Measurements from ENCODE around the gene RAB35. TPM values are rescaled to one million over a fixed set of nuclear protein-coding genes. Genes with fewer than 3 reads are reported as not detected.
A peak's percentile ranks its signal among the peaks of the same experiment; 100 is the strongest.

Gene RAB35
- total RNA-seq, 1 experiment from 2014 or later = 62.0 TPM

DNA sequence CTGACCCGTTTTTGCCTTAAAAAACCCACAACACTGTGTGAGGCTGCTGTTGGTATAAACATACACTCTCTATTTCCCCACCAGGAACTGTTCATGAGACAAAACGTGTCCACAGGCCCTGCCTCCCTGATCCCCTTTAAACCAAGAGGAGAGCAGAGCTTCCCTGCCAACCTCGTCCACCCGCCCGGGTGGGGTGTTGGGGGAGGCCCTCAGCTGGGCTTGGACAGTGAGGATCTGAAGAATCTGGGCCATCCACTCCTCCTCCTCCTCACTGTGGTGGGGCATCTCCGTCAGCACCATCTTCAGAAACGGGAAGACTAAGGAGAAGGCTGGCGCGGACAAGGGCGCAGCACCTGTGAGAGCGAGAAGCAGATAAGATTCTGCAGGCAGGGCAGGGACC is 41.1 kb upstream of the RAB35 start:
- intact Hi-C loops (cut with micrococcal nuclease; ENCODE audit: unreplicated experiment) = no loop called here
- ATAC-seq = no peak
- Histone ChIP-seq H3K9me3 (ENCODE audit: control insufficient read depth, insufficient read depth, low read depth, low read length) (no peaks in the 10 kb centered on the region), H3K27me3 (ENCODE audit: control insufficient read depth, insufficient read depth, low read length) (no peaks in the 10 kb centered on the region), H3K4me1 (ENCODE audit: control insufficient read depth, insufficient read depth, low read length) (no peaks in the 10 kb centered on the region), H3K27ac (ENCODE audit: low read length) (no peak overlapping the region), H3K4me3 (ENCODE audit: low read depth in 2 of 2, low read length in 2 of 2) (no peak overlapping the region), H3K36me3 (ENCODE audit: control insufficient read depth, insufficient read depth, low read length) (peaks cover 36% of the 10 kb centered on the region)
- ChIA-PET POLR2A (no interaction called here), CTCF (no interaction called here)
- DNase-seq (ENCODE audit: low read depth, low spot score) = no peak
- BruUV-seq (replicated peaks) = no TSS peak
- TF ChIP-seq, protein P1, sequence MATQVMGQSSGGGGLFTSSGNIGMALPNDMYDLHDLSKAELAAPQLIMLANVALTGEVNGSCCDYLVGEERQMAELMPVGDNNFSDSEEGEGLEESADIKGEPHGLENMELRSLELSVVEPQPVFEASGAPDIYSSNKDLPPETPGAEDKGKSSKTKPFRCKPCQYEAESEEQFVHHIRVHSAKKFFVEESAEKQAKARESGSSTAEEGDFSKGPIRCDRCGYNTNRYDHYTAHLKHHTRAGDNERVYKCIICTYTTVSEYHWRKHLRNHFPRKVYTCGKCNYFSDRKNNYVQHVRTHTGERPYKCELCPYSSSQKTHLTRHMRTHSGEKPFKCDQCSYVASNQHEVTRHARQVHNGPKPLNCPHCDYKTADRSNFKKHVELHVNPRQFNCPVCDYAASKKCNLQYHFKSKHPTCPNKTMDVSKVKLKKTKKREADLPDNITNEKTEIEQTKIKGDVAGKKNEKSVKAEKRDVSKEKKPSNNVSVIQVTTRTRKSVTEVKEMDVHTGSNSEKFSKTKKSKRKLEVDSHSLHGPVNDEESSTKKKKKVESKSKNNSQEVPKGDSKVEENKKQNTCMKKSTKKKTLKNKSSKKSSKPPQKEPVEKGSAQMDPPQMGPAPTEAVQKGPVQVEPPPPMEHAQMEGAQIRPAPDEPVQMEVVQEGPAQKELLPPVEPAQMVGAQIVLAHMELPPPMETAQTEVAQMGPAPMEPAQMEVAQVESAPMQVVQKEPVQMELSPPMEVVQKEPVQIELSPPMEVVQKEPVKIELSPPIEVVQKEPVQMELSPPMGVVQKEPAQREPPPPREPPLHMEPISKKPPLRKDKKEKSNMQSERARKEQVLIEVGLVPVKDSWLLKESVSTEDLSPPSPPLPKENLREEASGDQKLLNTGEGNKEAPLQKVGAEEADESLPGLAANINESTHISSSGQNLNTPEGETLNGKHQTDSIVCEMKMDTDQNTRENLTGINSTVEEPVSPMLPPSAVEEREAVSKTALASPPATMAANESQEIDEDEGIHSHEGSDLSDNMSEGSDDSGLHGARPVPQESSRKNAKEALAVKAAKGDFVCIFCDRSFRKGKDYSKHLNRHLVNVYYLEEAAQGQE (IDR thresholded peaks at IDR 0.05; ENCODE audit: insufficient read depth in 1 of 2, low read depth in 2 of 2, low read length in 1 of 2) = no peak
- TF ChIP-seq SIN3A (IDR thresholded peaks at IDR 0.05; ENCODE audit: borderline replicate concordance, insufficient read depth, low read depth, low read length) (no peak), TCF7L2 (IDR thresholded peaks at IDR 0.05; ENCODE audit: low read depth, low read length) (no peak), POLR2AphosphoS5 (IDR thresholded peaks at IDR 0.05; ENCODE audit: low read depth, low read length) (no peak)
- TF ChIP-seq, protein P2, sequence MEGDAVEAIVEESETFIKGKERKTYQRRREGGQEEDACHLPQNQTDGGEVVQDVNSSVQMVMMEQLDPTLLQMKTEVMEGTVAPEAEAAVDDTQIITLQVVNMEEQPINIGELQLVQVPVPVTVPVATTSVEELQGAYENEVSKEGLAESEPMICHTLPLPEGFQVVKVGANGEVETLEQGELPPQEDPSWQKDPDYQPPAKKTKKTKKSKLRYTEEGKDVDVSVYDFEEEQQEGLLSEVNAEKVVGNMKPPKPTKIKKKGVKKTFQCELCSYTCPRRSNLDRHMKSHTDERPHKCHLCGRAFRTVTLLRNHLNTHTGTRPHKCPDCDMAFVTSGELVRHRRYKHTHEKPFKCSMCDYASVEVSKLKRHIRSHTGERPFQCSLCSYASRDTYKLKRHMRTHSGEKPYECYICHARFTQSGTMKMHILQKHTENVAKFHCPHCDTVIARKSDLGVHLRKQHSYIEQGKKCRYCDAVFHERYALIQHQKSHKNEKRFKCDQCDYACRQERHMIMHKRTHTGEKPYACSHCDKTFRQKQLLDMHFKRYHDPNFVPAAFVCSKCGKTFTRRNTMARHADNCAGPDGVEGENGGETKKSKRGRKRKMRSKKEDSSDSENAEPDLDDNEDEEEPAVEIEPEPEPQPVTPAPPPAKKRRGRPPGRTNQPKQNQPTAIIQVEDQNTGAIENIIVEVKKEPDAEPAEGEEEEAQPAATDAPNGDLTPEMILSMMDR (IDR thresholded peaks at IDR 0.05) = no peak
- in situ Hi-C loops (cut with HindIII; ENCODE audit: low pct_unique_long_range_greater_than_20kb, low sequenced_read_pairs) = no loop called here

DNA sequence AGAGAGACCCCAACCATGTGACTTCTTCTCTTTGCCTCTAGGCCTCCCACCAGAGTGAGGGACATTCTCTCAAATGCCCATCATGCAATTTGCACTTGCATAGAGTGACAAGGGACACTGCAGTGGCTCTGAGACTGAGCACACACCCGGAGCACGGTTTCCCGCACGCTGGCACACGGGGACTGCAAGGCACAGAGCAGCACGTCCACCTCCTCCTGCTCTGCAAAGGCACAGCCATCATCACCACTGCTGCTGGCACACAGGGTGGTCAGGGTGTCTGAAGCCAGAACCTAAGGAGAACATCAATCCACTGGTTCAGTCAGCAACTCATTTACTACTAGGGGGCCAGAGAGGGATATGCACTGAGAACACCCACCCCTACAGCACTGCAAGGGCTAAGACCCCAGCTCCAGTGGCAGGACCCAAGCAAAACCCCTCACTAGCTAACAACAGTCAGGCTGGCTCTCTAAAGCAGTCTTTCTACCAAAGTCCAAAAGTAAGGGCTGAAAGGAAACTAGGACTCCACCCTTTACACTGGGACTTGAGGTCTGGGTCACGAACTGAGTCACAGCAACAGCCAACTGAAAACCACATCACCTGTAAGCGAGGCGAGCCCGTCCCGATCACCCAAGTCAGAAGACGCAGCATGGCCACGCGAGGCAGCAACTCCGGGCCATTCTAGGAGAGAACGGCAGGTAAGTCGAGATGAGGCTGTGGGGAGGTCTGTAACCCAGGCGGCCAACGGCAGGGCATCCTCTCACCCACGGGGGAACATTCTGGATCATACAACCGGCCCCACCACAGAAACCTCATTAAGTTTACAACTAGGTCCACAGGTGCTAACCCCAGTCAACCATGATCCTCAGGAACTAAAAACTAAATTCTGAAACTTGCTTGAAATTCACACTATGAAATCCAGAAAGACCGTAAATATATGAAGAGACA is 40.0 kb upstream of the RAB35 start:
- in situ Hi-C loops (cut with HindIII; ENCODE audit: low pct_unique_long_range_greater_than_20kb, low sequenced_read_pairs) (no loop called here), intact Hi-C loops (cut with micrococcal nuclease; ENCODE audit: unreplicated experiment) (no loop called here)
- no peaks in the 10 kb centered on the region for H3K9me3 ChIP-seq (ENCODE audit: control insufficient read depth, insufficient read depth, low read depth, low read length)
- H3K36me3 ChIP-seq (ENCODE audit: control insufficient read depth, insufficient read depth, low read length) = peaks cover 30% of the 10 kb centered on the region
- TF ChIP-seq, protein P1 (IDR thresholded peaks at IDR 0.05; ENCODE audit: insufficient read depth in 1 of 2, low read depth in 2 of 2, low read length in 1 of 2) = no peak
- TF ChIP-seq SIN3A (IDR thresholded peaks at IDR 0.05; ENCODE audit: borderline replicate concordance, insufficient read depth, low read depth, low read length) = no peak
- TF ChIP-seq, protein P2 (IDR thresholded peaks at IDR 0.05) = no peak
- no peak for TF ChIP-seq POLR2AphosphoS5 (IDR thresholded peaks at IDR 0.05; ENCODE audit: low read depth, low read length)
- no peak for TF ChIP-seq TCF7L2 (IDR thresholded peaks at IDR 0.05; ENCODE audit: low read depth, low read length)
- H3K4me1 ChIP-seq (ENCODE audit: control insufficient read depth, insufficient read depth, low read length) = no peaks in the 10 kb centered on the region
- no peak overlapping the region for H3K27ac ChIP-seq (ENCODE audit: low read length)
- no peak overlapping the region for H3K4me3 ChIP-seq (ENCODE audit: low read depth in 2 of 2, low read length in 2 of 2)
- POLR2A ChIA-PET = no interaction called here
- no peak for ATAC-seq
- no peak for DNase-seq (ENCODE audit: low read depth, low spot score)
- no peaks in the 10 kb centered on the region for H3K27me3 ChIP-seq (ENCODE audit: control insufficient read depth, insufficient read depth, low read length)
- BruUV-seq (replicated peaks) = TSS peak; percentile 32
- CTCF ChIA-PET = no interaction called here

Data from Panc1 (cell line).